Measurements from ENCODE around the gene TEX101.

The TEX101 gene

DNA sequence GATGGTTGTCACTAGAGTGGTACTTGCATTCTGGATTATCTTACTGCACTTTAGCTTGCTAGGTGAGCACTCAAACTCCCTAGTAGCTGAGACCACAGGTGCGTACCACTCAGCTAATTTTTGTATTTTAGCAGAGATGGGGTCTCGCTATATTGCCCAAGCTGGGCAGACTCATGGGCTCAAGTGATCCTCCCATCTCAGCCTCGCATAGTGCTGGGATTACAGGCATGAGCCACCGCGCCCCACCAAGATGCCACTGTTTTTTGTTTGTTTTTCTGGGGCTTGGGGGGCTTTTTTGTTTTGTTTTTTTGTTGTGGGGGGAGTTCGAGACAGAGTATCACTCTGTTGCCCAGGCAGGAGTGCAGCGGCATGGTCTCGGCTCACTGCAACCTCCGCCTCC lies 33.0 kb downstream of the TEX101 start:
- no peak for DNase-seq (ENCODE audit: low read depth in 3 of 3)

- no peak for DNase-seq (ENCODE audit: low read depth in 3 of 3)
Observed at GRCh38 chr19:43450545-43450997, 35.9 kb downstream of the TEX101 start.

GRCh38 chr19:43452582-43452981 lies 37.9 kb downstream of the TEX101 start:
- no peak for DNase-seq (ENCODE audit: low read depth in 3 of 3)

DNA sequence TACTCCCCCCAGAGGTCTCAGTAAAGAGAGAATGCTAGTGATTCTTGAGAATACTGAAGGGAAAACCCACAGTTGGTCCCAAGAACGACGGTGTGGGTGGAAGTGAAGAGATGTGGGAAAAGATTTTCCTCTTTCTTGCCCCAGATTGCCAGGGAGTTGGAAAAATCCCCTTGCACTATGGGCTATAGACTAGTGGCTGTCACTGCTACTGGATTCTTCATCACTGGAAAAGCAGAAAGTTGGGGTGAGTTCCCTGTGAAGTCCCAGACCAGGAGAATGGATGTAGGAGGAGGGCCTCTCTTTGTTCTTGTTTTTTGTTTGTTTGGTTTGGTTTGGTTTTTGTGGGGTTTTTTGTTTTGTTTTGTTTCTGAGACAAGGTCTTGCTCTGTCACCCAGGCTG lies 39.3 kb downstream of the TEX101 start:
- no peak for DNase-seq (ENCODE audit: low read depth in 3 of 3)

DNA sequence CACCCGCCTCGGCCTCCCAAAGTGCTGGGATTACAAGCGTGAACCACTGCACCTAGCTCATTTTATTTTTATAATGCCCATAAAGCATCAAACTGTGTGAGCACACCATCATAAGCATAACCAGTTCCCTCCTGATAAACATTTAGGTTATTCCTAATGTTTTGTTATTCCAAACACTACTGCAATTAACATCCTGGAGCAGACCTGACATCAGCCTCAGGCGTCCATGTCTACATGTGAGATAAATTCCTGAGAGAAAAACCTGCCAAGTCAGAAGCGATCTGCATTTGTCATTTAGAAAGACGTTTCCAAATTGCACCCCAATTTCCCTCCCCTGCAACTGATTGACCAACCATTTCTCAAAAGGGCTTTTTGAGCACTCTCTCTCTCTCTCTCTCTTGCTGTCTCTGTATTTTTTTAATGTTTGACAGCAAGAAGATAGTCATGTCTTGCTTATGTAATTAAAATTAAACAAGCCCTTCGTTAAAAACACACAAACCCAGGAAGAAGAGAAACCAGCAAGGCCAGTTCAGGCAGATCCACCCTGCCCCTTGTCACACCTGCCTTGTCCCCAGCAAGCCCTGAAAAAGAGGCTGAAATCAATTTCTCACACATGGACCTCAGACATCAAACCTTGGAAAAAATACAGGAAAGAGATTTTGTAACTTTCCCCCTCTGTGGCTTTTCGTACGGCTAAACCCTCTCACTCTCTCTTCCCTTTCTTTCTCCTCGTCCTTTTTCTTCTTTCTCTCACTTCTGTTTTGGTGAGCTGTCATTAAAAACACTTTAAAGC lies 40.8 kb downstream of the TEX101 start:
- no peak for DNase-seq (ENCODE audit: low read depth in 3 of 3)

GRCh38 chr19:43457809-43458208 lies 43.1 kb downstream of the TEX101 start:
- DNase-seq (ENCODE audit: low read depth in 3 of 3) = no peak

- DNase-seq (ENCODE audit: low read depth in 3 of 3) = no peak
Observed at GRCh38 chr19:43460362-43461016, 45.8 kb downstream of the TEX101 start.

GRCh38 chr19:43461303-43461702 lies 46.6 kb downstream of the TEX101 start:
- no peak for DNase-seq (ENCODE audit: low read depth in 3 of 3)

GRCh38 chr19:43462383-43462782 lies 47.7 kb downstream of the TEX101 start:
- no peak for DNase-seq (ENCODE audit: low read depth in 3 of 3)

GRCh38 chr19:43462785-43463380 lies 48.2 kb downstream of the TEX101 start:
- DNase-seq (ENCODE audit: low read depth in 3 of 3) = no peak

GRCh38 chr19:43463381-43464133 lies 48.9 kb downstream of the TEX101 start:
- DNase-seq (ENCODE audit: low read depth in 3 of 3) = peak; percentile 98 to 100 (median 99)

DNA sequence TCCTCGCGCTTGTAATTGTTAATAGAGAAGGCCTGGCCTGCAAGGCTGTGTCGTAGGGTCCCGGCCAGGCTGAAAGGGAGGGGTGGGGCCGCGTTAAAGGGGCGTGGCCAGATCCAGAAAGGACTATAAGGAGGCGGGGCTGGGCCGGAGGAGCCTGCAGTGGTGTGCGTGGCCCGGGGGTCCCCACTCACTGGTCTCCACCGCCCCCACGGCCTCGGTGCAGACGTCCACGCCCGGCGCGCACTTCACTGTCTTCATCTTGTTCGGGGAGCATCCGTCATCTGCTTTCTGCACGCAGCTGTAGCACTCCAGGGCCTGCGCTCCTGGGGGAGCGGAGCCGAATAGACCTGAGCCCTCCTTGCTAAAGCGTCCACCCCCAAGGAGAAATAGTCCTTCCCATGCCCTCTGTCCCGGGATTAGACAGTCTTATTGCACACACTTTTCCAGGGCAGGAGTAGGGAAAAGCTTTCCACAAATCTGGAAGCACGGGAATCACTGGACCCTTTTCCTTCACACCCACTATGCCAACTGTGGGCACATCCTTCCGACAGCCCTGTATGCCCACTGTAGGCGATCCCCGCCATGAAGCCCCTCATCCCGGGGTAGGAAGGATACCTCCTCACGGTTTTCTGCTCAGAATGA lies 49.6 kb downstream of the TEX101 start:
- DNase-seq (ENCODE audit: low read depth in 3 of 3) = peak; percentile 47 to 77 (median 56)

DNA sequence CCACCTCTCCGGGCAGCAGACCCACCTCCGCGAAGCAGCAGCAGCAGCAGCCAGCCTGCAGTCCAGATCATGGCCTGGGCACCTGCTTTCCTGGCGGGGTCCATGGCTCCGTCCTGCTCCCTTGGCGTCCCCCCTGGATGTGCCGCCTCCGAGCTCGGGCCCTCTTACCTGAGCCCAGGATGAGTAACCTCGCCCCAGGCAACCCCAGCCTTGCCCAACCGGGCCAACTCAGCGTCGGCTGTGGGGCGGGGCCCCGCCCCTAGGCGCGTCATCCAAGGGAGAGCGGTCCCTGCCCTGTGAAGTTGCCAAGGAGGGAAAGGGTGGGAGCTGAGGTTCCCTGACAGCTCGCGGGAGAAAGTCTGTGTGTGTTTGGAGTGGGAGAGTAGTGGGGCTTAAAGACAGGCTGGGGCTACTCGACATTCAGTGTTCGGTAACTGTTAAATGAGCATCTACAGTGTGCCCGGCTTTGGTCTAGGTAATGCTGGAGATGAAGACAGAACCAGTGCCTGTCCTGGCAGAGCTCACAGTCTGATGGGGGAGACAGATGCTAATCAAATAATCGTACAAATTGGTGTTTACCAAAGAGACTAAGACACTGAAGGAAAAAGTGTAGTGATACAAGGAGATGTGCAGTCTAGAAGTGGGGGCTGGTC lies 50.9 kb downstream of the TEX101 start, which contains the start of gene LYPD3:
Gene LYPD3, minus strand, starts transcription at position 141 of the 653 bp plus-strand sequence. Its CDS starts 37 bp downstream, at position 104.
- peak in 1 of 3 experiments; percentile 9 for DNase-seq (ENCODE audit: low read depth in 3 of 3)

DNA sequence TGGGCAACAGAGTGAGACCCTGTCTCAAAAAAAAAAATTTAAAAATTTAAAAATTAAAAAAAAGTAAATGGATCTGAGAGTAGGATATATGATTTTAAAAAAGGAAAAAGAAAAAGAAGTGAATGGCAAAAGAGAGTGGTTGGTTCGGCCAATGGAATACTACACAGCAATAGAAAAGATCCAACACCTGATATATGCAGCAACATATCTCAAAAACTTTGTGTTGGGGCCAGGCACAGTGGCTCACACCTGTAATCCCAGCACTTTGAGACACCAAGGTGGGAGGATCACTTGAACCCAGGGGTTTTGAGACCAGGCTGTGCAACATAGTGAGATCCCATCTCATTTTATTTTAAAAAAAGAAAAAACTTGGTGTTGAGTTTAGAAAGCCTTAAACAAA lies 52.1 kb downstream of the TEX101 start:
- no peak for DNase-seq (ENCODE audit: low read depth in 3 of 3)

GRCh38 chr19:43467276-43467675 lies 52.6 kb downstream of the TEX101 start:
- no peak for DNase-seq (ENCODE audit: low read depth in 3 of 3)

GRCh38 chr19:43467730-43468129 lies 53.0 kb downstream of the TEX101 start:
- DNase-seq (ENCODE audit: low read depth in 3 of 3) = no peak

Data from stimulated activated CD4-positive, alpha-beta T cell treated with anti-CD3 and anti-CD28 coated beads, TNF-alpha, amount 100 ng/mL, for 24 hours (primary cell).